Prostate gland (tissue), 2 donors: ENCODE measurements around the gene DHX30.

ENCODE experiments used
- POLR2A ChIP-seq: fragments of 450-650 bp; IDR thresholded peaks from one replicate; pipeline ENCODE4 v1.6.1; 2016; ENCODE audit warnings: antibody characterized with exemption, mild to moderate bottlenecking
- POLR2AphosphoS5 ChIP-seq: sonication (generic); formaldehyde crosslinking; IDR thresholded peaks from one replicate; pipeline ENCODE4 v1.6.1; 2017; ENCODE audit warnings: antibody characterized with exemption
- TF ChIP-seq, protein P1 (sequence below), 4 experiments: fragments of 200-600 bp in 2 of 4; fragments of 450-650 bp in 2 of 4; sonication (generic) in 2 of 4; IDR thresholded peaks; 1 replicate in 3 of 4; 2 replicates in 1 of 4; pipeline ENCODE4 v1.5.1; 2016 to 2019; ENCODE audit warnings: antibody characterized with exemption in 4 of 4, mild to moderate bottlenecking in 2 of 4, moderate library complexity in 2 of 4

DNA sequence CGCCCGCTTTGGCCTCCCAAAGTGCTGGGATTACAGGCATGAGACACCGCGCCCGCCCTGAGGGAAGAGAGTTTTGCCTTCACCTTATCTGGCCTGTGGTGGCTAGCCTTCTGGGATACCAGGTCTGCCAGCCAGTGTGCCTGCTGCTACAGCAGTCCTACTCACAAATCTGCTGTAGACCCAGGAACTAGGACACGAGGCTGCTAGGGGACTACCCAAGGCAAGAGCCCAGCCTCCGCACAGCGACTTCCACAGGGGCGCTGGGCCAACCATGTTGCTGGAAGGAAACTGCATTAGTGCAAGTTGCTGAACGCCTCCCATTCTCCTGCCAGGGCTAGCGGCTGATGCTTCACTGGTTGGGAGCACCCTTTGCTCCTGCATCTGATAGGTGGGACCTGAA, 53.7 kb downstream of the DHX30 start:
- no peak for TF ChIP-seq POLR2A
- TF ChIP-seq, protein P1, sequence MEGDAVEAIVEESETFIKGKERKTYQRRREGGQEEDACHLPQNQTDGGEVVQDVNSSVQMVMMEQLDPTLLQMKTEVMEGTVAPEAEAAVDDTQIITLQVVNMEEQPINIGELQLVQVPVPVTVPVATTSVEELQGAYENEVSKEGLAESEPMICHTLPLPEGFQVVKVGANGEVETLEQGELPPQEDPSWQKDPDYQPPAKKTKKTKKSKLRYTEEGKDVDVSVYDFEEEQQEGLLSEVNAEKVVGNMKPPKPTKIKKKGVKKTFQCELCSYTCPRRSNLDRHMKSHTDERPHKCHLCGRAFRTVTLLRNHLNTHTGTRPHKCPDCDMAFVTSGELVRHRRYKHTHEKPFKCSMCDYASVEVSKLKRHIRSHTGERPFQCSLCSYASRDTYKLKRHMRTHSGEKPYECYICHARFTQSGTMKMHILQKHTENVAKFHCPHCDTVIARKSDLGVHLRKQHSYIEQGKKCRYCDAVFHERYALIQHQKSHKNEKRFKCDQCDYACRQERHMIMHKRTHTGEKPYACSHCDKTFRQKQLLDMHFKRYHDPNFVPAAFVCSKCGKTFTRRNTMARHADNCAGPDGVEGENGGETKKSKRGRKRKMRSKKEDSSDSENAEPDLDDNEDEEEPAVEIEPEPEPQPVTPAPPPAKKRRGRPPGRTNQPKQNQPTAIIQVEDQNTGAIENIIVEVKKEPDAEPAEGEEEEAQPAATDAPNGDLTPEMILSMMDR (IDR thresholded peaks at IDR 0.05), result no peak
- no peak for TF ChIP-seq POLR2AphosphoS5
